ENCODE measurements around the gene ZNF532. TPM values are rescaled to one million over a fixed set of nuclear protein-coding genes. Genes with fewer than 3 reads are reported as not detected.

Gene ZNF532
- polyA plus RNA-seq, 1 donor: 69.8 TPM

DNA sequence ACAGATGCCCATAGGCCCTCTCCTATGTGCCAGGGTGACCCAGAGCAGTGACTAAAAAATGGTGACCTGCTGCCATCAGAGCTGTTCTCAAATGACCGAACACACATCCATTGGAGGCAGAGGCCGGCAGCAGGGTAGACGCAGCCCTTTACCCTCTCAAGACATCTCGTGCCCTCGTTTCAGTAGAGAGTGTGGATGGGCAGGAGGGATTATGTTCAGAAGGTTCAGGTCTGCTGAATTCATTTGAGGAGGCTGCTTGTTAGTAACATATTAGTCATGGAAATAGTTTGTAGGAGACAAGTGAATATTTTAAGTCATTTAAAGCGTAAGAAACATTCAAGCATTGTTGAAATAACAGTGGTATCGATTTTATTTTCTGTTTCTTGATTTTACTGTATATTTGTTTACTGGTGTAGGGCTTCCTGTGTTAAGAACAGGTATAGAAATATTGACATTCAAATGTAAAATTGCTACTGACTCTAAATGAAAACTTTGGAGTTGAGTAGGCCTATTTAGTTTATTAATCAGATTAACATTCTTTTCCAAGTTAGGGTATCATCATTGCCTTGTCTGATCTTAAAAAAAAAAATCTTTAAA, 82.6 kb downstream of the ZNF532 start:
- no peak for DNase-seq

GRCh38 chr18:58949031-58949430, 84.4 kb downstream of the ZNF532 start:
- no peak for DNase-seq

DNA sequence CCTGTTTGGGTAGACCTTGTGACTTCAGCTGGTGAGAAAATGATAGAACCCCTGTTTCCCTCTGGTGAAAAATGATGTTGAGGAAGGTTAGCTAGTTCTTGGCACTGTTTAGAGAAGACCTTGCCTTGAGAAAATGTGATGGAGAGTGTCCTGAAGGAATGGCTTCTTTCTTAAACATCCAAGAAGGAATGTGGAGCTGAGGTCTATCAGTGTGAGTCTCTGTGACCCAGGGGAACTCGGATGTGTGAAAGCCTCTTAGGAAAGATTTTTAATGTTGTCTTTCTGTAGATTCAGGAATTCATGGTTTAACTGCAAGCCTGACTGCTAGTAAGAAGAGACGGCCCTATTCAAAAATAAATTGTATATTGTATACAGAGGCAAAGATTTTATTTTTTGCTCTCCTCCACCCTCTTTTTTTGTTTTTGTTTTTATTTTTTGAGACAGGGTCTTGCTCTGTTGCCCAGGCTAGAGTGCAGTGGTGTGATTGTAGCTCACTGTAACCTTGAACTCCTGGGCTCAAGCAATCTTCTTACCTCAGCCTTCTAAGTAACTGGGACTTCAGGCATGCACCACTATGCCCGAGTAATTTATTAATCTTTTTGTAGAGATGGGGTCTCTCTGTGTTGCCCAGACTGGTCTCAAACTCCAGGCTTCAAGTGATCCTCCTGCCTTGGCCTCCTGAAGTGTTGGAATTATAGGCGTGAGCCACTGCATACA, 87.5 kb downstream of the ZNF532 start:
- DNase-seq: no peak

DNA sequence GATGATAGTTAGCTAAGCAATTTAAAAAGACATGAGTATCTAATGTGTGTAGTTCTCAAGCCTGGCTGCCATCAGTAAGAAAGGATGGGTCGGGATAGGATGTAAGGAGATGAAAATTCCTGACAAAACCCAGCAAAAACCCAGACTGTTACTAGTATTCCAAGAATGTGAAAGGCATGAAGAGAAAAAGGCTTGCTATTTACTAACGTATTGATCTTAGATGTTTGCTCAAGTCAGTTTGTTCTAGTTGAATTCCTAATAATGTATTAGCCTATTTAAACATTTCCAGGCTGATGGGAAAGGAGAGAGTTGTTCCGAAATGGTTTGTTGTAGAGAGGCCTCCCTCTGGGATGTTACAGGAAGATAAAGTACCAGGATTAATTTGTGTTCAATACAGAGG, 88.2 kb downstream of the ZNF532 start:
- DNase-seq: no peak

GRCh38 chr18:58953627-58954026, 89.0 kb downstream of the ZNF532 start:
- no peak for DNase-seq

DNA sequence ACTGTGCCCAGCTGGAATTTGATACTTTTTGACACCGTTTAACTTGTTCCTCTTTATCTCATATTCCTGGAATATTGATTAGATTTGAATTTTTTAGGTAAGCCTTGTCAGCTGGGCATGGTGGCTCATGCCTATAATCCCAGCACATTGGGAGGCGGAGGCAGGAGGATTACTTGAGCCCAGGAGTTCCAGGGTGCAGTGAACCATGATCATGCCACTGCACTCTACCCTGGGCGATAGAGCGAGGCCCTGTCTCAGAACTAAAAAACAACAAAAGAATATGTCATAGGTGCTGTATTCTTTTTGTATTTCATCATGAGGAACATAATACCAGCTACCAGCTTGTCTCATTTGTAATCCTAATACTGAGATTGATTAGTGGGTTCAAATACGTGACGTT, 90.3 kb downstream of the ZNF532 start:
- DNase-seq: no peak

DNA sequence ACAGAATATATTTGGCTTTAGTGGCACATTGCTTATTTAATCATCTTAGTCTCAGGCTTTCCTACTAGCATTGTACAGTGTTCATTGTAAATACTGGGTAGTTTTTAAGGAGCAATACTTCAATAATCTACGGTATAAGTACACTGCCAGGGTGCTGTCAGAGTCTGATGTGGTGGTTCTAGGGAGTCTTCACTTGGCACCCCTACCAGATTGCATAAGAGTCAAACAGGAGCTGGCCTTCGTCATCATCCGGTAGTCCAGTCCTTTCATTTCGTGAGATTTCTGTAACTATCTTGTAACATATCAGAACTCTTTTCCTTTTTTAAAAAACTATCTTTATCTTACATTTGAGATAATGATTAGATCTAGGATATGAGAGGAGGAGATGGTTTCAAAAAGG, 91.1 kb downstream of the ZNF532 start:
- DNase-seq: no peak

GRCh38 chr18:58958628-58959027, 94.0 kb downstream of the ZNF532 start:
- no peak for DNase-seq

DNA sequence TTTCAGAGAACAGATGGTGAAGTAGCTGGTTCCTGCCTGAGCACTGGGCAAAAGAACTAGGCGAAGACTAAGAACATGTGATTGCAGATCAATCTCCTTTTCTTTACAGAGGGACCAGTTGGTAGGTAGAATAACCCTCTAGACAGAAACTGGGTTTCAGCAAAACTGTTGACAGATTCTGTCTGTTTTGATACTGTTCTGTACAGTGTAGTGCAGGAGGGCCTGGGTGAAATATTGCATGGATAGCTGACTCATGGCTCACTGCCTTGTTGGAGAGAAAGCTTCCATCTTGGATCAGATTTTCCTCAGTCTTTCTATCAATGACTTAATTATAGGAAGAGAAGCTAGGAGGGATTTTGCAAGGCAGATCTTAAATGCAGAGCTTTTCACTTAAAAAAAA, 95.8 kb downstream of the ZNF532 start:
- no peak for DNase-seq

GRCh38 chr18:58960946-58961722, 96.5 kb downstream of the ZNF532 start:
- no peak for DNase-seq

- DNase-seq: no peak
Observed at GRCh38 chr18:58962336-58962735, 97.7 kb downstream of the ZNF532 start.

DNA sequence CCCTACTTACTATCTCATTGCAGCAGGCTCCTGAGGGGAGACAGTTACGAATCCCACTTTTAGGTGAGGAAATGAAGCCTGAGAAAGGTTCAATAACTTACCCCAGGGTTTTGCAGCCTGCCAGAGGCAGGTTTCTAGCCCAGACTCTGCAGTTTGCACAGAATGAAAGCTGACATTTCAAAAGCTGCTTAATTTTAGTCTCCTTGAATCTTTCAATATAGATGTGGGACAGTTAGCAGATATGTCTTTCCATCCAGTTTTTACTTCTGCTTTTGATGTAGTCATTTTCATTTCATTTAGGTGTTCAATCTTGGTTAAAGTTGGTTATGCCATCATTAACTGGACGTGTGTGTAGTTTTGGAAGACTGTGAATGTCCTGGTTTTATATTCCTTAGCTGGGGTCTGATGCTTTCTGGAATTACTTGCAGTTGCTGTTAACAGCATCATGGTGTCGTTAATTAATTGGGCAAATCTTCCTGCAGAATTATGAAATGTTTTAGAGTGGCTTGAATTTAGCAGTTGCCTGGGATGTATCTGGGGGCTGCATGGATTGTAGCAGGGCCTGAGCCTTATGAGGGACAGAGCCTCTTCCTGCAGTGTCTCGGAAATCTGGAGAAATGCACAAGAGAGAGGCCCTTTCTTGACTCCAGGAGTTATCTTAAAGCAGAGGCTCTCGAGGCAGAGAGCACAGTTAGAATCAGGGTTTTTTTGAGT, 100.8 kb downstream of the ZNF532 start:
- DNase-seq: no peak

- DNase-seq: no peak
Observed at GRCh38 chr18:58966005-58966677, 101.5 kb downstream of the ZNF532 start.

GRCh38 chr18:58966704-58967103, 102.0 kb downstream of the ZNF532 start:
- no peak for DNase-seq

DNA sequence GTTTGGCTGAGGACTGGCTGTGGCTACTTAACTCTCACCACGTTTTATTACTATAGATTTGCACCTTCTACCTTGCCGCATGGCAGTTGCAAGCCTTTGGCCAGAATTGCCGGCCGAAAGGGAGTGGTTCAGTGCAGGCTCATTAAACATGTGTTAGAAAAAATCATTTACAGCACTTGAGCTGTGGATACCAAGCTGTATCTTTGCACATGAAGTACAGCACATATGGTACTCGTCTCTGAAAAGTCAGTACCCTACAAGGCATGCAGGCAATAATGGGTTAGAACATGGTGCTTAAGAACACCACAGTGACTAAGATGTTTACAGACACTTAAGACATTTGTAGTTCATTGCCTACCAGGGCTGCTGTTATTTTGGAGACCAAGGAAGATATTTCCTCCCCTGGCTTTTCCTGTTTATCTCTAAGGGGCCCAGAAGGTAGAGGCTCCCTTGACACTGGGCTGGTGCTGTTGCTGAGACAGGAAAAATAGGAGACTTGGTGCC, 103.1 kb downstream of the ZNF532 start:
- no peak for DNase-seq

GRCh38 chr18:58970943-58971790, 106.5 kb downstream of the ZNF532 start:
- DNase-seq: no peak

DNA sequence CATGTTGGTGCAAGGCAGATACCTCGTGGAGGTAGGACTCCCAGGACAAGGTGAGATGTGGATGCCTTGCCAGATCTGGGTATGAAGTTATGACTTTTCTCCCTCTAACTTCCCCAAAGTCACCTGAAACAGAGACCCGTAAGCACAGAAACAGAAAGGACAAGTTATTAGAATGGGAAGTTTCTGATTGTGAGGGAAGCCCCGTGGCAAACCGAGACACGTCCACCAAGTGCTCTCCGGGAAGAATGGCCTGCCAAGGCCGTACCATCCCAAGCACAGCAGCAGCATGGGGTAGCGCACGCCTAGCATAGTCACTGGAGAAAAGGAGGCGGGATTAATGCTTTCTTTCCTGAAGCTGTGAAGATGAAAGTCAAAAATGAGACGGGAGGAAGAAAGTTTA, 110.6 kb downstream of the ZNF532 start:
- no peak for DNase-seq

- no peak for DNase-seq
Observed at GRCh38 chr18:58975781-58976180, 111.1 kb downstream of the ZNF532 start.

DNA sequence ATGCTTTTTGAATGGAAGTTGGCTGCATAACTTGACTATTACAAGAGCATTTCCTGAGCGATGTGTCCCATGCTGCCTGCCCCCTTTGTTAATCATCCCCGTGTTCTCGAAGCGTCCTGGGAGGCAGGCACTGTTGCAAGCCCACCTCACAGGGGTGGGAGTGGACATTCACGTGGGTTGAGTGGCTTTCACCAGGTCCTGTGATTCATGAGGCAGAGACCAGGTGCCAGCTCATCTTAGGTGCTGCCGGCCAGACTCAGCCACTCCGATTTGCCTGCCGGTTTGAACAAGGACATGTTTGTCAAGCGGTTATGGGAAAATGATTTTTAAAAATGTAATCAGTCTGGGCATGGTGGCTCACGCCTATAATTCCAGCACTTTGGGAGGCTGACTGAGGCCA, 112.5 kb downstream of the ZNF532 start:
- DNase-seq: no peak

DNA sequence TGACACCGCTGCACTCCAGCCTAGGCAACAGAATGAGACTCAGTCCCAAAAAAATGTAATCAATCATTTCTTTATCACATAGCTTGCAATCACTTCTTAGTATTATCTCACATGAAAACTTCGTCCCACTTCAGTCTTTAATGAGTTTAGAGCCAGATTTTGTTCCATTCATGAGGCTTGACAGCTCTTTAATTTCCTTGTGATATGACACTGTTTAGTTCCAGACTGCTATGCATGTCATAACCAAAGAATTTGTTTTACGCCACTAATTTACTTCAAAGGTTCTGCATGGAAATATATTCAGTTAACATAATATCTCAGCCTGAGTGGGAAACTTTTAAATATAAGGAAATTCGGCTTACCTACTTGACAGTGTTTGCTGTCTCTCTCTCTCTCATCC, 113.1 kb downstream of the ZNF532 start:
- no peak for DNase-seq

GRCh38 chr18:58978916-58979315, 114.2 kb downstream of the ZNF532 start:
- DNase-seq: no peak

Data from hindlimb muscle (tissue), 1 donor.